Left ventricle myocardium inferior (tissue), 1 donor: ENCODE measurements around the gene FAAP20. TPM values are rescaled to one million over a fixed set of nuclear protein-coding genes. Genes with fewer than 3 reads are reported as not detected.

Experiments used
- DNase-seq: peaks from one replicate; pipeline ENCODE4 v3.0.0-alpha.2; 2020
- H3K27ac ChIP-seq: fragments of 200-600 bp; replicated peaks from 2 replicates; pipeline ENCODE4 v1.8.0; 2021
- H3K27me3 ChIP-seq: fragments of 200-600 bp; 2 replicates; pipeline ENCODE4 v1.8.0; 2021; ENCODE audit warnings: low read depth
- H3K36me3 ChIP-seq: fragments of 200-600 bp; 2 replicates; pipeline ENCODE4 v1.8.0; 2021
- H3K4me1 ChIP-seq: fragments of 200-600 bp; 2 replicates; pipeline ENCODE4 v1.8.0; 2021
- H3K4me3 ChIP-seq: fragments of 200-600 bp; 2 replicates; pipeline ENCODE4 v1.8.0; 2021; ENCODE audit warnings: mild to moderate bottlenecking, moderate library complexity
- H3K9me3 ChIP-seq: fragments of 200-600 bp; replicated peaks from 2 replicates; pipeline ENCODE4 v1.8.0; 2021
- intact Hi-C: fragments of 100-400 bp; cut with micrococcal nuclease; formaldehyde crosslinking; loops from one replicate; pipeline ENCODE4 v1.11.0; 2022
- total RNA-seq: library from RNA; stranded (reverse); fragmentation: NEBNext Ultra II Directional; extraction: Animal tissue kit (Norgen Biotek cat#: 25700); gene quantifications from one replicate; pipeline ENCODE4 v1.2.1, GENCODE V29; 2021
- TF ChIP-seq, protein P1 (sequence below): fragments of 200-600 bp; IDR thresholded peaks from 2 replicates; pipeline ENCODE4 v1.8.0; 2021; ENCODE audit warnings: antibody characterized with exemption, mild to moderate bottlenecking, borderline replicate concordance
- donor health status: DM: no; HTN: yes; CAD: no; lungs with severe emphysema.

FAAP20 gene
- total RNA-seq, 1 donor from 2014 or later = 37.0 TPM

DNA sequence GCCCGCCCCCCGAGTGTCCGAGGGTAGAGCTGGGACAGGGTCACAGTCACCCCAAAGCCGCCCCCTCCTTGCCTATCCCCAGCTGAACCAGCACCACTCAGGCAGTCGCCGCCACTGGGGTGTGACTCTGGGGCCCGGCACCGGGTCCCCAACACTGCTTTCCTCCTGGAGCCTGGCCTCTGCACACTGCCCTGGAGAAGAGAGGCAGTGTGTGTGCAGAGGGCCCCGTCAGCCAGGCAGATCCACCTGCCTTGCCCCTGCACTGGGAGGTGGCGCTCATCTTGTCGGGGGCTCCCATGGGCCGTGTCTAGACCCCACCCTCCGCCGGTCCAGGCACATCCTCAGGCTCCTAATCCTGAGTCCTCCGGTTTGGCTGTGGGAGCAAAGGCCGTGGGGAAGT, 15.7 kb downstream of the FAAP20 start:
- peaks cover 10% of the 10 kb centered on the region for H3K4me1 ChIP-seq
- H3K4me3 ChIP-seq = no peak overlapping the region
- H3K27ac ChIP-seq = no peak overlapping the region
- H3K27me3 ChIP-seq = no peaks in the 10 kb centered on the region
- intact Hi-C loops = no loop called here
- H3K9me3 ChIP-seq = no peaks in the 10 kb centered on the region
- TF ChIP-seq, protein P1, sequence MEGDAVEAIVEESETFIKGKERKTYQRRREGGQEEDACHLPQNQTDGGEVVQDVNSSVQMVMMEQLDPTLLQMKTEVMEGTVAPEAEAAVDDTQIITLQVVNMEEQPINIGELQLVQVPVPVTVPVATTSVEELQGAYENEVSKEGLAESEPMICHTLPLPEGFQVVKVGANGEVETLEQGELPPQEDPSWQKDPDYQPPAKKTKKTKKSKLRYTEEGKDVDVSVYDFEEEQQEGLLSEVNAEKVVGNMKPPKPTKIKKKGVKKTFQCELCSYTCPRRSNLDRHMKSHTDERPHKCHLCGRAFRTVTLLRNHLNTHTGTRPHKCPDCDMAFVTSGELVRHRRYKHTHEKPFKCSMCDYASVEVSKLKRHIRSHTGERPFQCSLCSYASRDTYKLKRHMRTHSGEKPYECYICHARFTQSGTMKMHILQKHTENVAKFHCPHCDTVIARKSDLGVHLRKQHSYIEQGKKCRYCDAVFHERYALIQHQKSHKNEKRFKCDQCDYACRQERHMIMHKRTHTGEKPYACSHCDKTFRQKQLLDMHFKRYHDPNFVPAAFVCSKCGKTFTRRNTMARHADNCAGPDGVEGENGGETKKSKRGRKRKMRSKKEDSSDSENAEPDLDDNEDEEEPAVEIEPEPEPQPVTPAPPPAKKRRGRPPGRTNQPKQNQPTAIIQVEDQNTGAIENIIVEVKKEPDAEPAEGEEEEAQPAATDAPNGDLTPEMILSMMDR = no peak
- no peak for DNase-seq
- H3K36me3 ChIP-seq = peaks cover 4% of the 10 kb centered on the region

DNA sequence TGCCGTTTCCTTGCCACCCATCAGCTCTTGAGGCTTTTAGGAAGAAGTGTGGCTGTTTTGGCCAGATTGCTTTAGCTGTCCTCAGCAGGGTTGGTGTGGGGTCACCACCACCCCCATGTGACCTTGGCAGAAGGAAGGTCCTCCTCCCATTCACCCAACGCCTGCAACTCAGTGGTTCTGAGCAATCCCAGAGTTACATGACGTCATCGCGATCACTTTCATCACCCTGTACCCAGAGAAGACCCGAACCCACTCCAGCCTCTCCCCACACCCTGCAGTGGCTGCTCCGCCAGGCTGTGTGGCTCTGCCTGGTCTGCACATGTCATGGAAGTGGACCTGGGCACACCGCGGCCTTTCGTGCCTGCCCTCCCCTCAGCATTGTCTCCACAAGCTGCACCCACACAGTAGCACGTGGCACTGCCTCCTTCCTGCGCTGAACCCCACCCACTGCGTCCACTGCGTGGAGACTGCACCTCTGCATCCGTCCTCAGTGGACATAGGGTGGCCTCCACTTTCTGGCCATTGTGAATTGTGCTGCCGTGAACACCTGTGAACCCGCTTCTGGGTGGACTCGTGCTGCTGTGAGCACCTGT, 16.5 kb downstream of the FAAP20 start:
- TF ChIP-seq, protein P1 = no peak
- no peak overlapping the region for H3K27ac ChIP-seq
- peaks cover 4% of the 10 kb centered on the region for H3K36me3 ChIP-seq
- DNase-seq = no peak
- intact Hi-C loops = no loop called here
- H3K27me3 ChIP-seq = no peaks in the 10 kb centered on the region
- H3K4me1 ChIP-seq = peaks cover 10% of the 10 kb centered on the region
- H3K9me3 ChIP-seq = no peaks in the 10 kb centered on the region
- no peak overlapping the region for H3K4me3 ChIP-seq

DNA sequence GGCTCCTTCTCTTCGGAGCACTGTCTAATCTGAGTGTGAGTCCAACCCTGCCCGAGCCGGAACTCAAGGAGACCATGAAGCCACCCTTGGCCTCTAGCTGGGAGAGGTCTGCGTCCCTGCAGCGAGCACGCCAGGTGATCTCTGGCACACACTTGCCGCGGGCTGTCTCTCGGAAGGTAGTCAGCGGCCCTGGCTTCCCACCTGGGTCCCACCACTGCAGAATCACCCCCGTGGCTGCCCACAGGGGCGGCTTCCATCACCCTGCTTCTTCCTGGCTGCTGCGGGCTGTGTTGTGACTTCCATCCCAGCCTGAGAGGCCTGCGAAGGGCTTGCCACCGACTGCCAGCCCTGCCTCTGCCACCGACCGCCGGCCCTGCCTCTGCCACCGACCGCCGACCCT, 17.0 kb downstream of the FAAP20 start:
- Histone ChIP-seq H3K36me3 (peaks cover 4% of the 10 kb centered on the region), H3K27me3 (no peaks in the 10 kb centered on the region), H3K27ac (no peak overlapping the region), H3K4me3 (no peak overlapping the region), H3K4me1 (peaks cover 10% of the 10 kb centered on the region), H3K9me3 (no peaks in the 10 kb centered on the region)
- TF ChIP-seq, protein P1 = no peak
- no peak for DNase-seq
- intact Hi-C loops = no loop called here

DNA sequence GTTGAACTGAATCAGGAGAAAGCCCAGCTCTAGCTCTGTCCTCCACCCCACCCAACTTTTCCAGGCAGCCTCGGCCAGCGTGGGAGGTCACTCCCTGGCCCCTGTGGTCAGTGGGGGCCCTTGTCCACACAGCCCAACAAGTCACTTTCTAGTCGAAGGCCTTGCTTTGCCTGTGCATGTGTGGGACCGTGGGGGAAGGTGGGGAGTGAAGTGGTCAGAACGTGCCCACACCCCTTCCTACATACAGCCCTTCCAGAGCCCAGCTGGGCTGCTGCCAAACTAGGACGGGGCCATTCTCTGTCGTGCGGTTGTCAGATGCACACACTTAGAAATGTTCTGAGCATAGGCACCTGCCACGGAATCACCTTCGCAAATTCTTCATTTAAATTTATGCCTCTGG, 18.0 kb downstream of the FAAP20 start:
- no peaks in the 10 kb centered on the region for H3K9me3 ChIP-seq
- no peak overlapping the region for H3K27ac ChIP-seq
- H3K4me3 ChIP-seq = no peak overlapping the region
- peaks cover 4% of the 10 kb centered on the region for H3K36me3 ChIP-seq
- intact Hi-C loops = no loop called here
- H3K27me3 ChIP-seq = no peaks in the 10 kb centered on the region
- no peak for DNase-seq
- peaks cover 10% of the 10 kb centered on the region for H3K4me1 ChIP-seq
- TF ChIP-seq, protein P1 = no peak

DNA sequence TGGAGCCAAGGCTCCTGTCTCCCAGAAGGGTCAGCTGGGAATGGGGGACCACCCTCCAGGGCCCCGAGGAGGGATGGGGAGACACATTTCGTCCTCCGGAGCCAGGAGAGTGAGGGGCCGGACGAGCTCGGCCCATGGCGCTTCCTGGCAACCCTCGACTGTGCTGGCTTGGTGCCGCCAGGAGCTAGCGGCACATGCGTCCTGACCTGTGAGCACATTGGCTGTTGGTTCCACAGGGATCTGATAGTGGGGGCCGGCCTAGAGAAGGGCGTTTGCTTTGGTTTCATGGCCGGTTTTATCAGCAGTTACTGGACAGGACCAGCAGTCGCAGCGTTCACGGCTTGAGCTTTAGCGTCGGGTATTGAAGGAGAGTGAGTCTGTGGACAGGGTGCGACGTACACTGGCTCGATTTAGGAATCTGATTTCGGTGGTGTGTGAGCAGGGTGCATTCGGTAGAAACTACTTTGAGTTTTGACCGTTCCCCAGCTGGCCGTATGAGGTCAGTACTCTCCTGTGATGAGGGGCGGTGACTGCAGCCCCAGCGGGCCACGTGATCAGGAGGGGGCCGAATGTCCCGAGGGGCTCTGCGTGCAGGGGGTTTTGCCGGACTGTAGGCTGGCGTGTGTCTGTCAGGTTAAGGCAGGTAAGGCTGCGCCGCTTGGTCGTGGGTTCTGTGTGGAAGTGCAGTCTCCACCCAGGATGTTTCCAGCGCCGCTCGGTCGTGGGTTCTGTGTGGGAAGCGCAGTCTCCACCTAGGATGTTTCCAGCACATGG, 18.7 kb downstream of the FAAP20 start:
- Histone ChIP-seq H3K4me3 (no peak overlapping the region), H3K27ac (no peak overlapping the region), H3K9me3 (no peaks in the 10 kb centered on the region), H3K36me3 (peaks cover 4% of the 10 kb centered on the region), H3K27me3 (no peaks in the 10 kb centered on the region), H3K4me1 (peaks cover 10% of the 10 kb centered on the region)
- DNase-seq = no peak
- TF ChIP-seq, protein P1 = no peak
- intact Hi-C loops = no loop called here
